Activated CD8-positive, alpha-beta memory T cell treated with anti-CD3 and anti-CD28 coated beads, Interleukin-2, amount 10 ng/mL, durations not matched to agents 7 days and 5 days (primary cell): ENCODE data around the gene ZNF665. TPM values are rescaled to one million over a fixed set of nuclear protein-coding genes. Genes with fewer than 3 reads are reported as not detected.

Source experiments
- ATAC-seq: fragments of 150-1000 bp; cut with Tn5 transposase; one replicate; pipeline ENCODE4 v1.10.0; 2021; ENCODE audit warnings: moderate library complexity
- CTCF ChIA-PET: fragments of 350-600 bp; sonication (Branson Sonifier 250); formaldehyde crosslinking; loops from one replicate; lab custom pipeline; 2021; ENCODE audit warnings: antibody characterized with exemption; lab: Charles Lee
- DNase-seq: peaks from one replicate; pipeline ENCODE4 v3.0.0-alpha.2; 2020
- H3K27ac Mint-ChIP-seq: one replicate; pipeline ENCODE4 v1.8.0; 2021; ENCODE audit warnings: mild to moderate bottlenecking, mixed read lengths
- H3K27me3 Mint-ChIP-seq: one replicate; pipeline ENCODE4 v1.8.0; 2021; ENCODE audit warnings: mixed read lengths
- H3K36me3 Mint-ChIP-seq: one replicate; pipeline ENCODE4 v1.8.0; 2021; ENCODE audit warnings: mild to moderate bottlenecking, mixed read lengths
- H3K4me1 Mint-ChIP-seq: one replicate; pipeline ENCODE4 v1.8.0; 2021; ENCODE audit warnings: mixed read lengths
- H3K4me3 Mint-ChIP-seq: one replicate; pipeline ENCODE4 v1.8.0; 2021; ENCODE audit warnings: mild to moderate bottlenecking, moderate library complexity, mixed read lengths
- H3K9me3 Mint-ChIP-seq: one replicate; pipeline ENCODE4 v1.8.0; 2022; ENCODE audit warnings: low read depth, mixed read lengths
- total RNA-seq, 2 experiments: library from RNA; stranded (reverse); gene quantifications; one replicate each; pipeline ENCODE4 v1.2.3, GENCODE V29; 2021

ZNF665 gene
- total RNA-seq, 2 experiments from 2014 or later = 2.9 to 6.0 TPM

- H3K27ac Mint-ChIP-seq = no peak overlapping the region
- no peaks in the 10 kb centered on the region for H3K27me3 Mint-ChIP-seq
- H3K4me1 Mint-ChIP-seq = no peaks in the 10 kb centered on the region
- H3K9me3 Mint-ChIP-seq = peaks cover 17% of the 10 kb centered on the region
- DNase-seq (no peak), ATAC-seq (no peak)
- H3K4me3 Mint-ChIP-seq = no peak overlapping the region
- CTCF ChIA-PET = no interaction called here
- peaks cover 44% of the 10 kb centered on the region for H3K36me3 Mint-ChIP-seq
Observed at GRCh38 chr19:53183146-53183764, 9.9 kb downstream of the ZNF665 start.

- H3K36me3 Mint-ChIP-seq = peaks cover 46% of the 10 kb centered on the region
- DNase-seq (no peak), ATAC-seq (no peak)
- H3K27me3 Mint-ChIP-seq = no peaks in the 10 kb centered on the region
- H3K4me1 Mint-ChIP-seq = no peaks in the 10 kb centered on the region
- H3K27ac Mint-ChIP-seq = no peak overlapping the region
- no peak overlapping the region for H3K4me3 Mint-ChIP-seq
- CTCF ChIA-PET = no interaction called here
- peaks cover 25% of the 10 kb centered on the region for H3K9me3 Mint-ChIP-seq
Observed at GRCh38 chr19:53182202-53182601, 11.0 kb downstream of the ZNF665 start.

- no peak for ATAC-seq
- Mint-ChIP-seq H3K4me3 (no peak overlapping the region), H3K36me3 (peaks cover 47% of the 10 kb centered on the region), H3K27ac (no peak overlapping the region), H3K4me1 (no peaks in the 10 kb centered on the region), H3K9me3 (peaks cover 39% of the 10 kb centered on the region), H3K27me3 (no peaks in the 10 kb centered on the region)
- DNase-seq = no peak
- CTCF ChIA-PET = no interaction called here
Observed at GRCh38 chr19:53177986-53178385, 15.2 kb downstream of the ZNF665 start.

- Mint-ChIP-seq H3K4me1 (no peaks in the 10 kb centered on the region), H3K4me3 (no peak overlapping the region), H3K27me3 (no peaks in the 10 kb centered on the region), H3K27ac (no peak overlapping the region), H3K36me3 (peaks cover 25% of the 10 kb centered on the region), H3K9me3 (peaks cover 38% of the 10 kb centered on the region)
- CTCF ChIA-PET = no interaction called here
- ATAC-seq (no peak), DNase-seq (no peak)
Observed at GRCh38 chr19:53172889-53173288, 20.3 kb downstream of the ZNF665 start.

GRCh38 chr19:53165691-53166091 is 27.5 kb downstream of the ZNF665 start:
- peaks cover 27% of the 10 kb centered on the region for H3K36me3 Mint-ChIP-seq
- H3K9me3 Mint-ChIP-seq = peaks cover 34% of the 10 kb centered on the region
- ATAC-seq (no peak), DNase-seq (no peak)
- H3K27ac Mint-ChIP-seq = no peak overlapping the region
- CTCF ChIA-PET = no interaction called here
- H3K4me3 Mint-ChIP-seq = no peak overlapping the region
- no peaks in the 10 kb centered on the region for H3K4me1 Mint-ChIP-seq
- H3K27me3 Mint-ChIP-seq = no peaks in the 10 kb centered on the region

GRCh38 chr19:53161123-53161522 is 32.0 kb downstream of the ZNF665 start:
- Mint-ChIP-seq H3K27me3 (no peaks in the 10 kb centered on the region), H3K9me3 (peaks cover 50% of the 10 kb centered on the region)

GRCh38 chr19:53160350-53160749 is 32.8 kb downstream of the ZNF665 start:
- no peak for DNase-seq
- no peak overlapping the region for H3K27ac Mint-ChIP-seq
- no peaks in the 10 kb centered on the region for H3K27me3 Mint-ChIP-seq
- no peak for ATAC-seq
- peaks cover 43% of the 10 kb centered on the region for H3K9me3 Mint-ChIP-seq
- peaks cover 47% of the 10 kb centered on the region for H3K36me3 Mint-ChIP-seq
- peaks cover 16% of the 10 kb centered on the region for H3K4me1 Mint-ChIP-seq
- H3K4me3 Mint-ChIP-seq = no peak overlapping the region
- CTCF ChIA-PET = no interaction called here

More at GRCh38 chr19:53161123-53161522, 32.0 kb downstream of the ZNF665 start:
- Mint-ChIP-seq H3K27ac (no peak overlapping the region), H3K4me3 (no peak overlapping the region), H3K4me1 (peaks cover 16% of the 10 kb centered on the region), H3K36me3 (peaks cover 49% of the 10 kb centered on the region)
- DNase-seq = no peak
- ATAC-seq = no peak
- CTCF ChIA-PET = no interaction called here

GRCh38 chr19:53158119-53158656 is 35.0 kb downstream of the ZNF665 start:
- CTCF ChIA-PET = interaction anchor here (1.3 kb wide), 1 partner anchor 56 kb away, joined by 3 read pairs; no protein-coding TSS in a partner anchor
- peaks cover 16% of the 10 kb centered on the region for H3K4me1 Mint-ChIP-seq
- peak; percentile 46 for DNase-seq
- no peaks in the 10 kb centered on the region for H3K27me3 Mint-ChIP-seq
- peak; percentile 24 for ATAC-seq
- peak overlapping the region; percentile 83 for H3K27ac Mint-ChIP-seq
- H3K4me3 Mint-ChIP-seq = peak overlapping the region; percentile 69
- H3K36me3 Mint-ChIP-seq = peaks cover 54% of the 10 kb centered on the region
- H3K9me3 Mint-ChIP-seq = peaks cover 35% of the 10 kb centered on the region

- peak overlapping the region; percentile 69 for H3K4me3 Mint-ChIP-seq
- ATAC-seq = no peak
- H3K9me3 Mint-ChIP-seq = peaks cover 36% of the 10 kb centered on the region
- H3K36me3 Mint-ChIP-seq = peaks cover 57% of the 10 kb centered on the region
- no peak for DNase-seq
- peak overlapping the region; percentile 24 for H3K27ac Mint-ChIP-seq
- CTCF ChIA-PET = no interaction called here
- no peaks in the 10 kb centered on the region for H3K27me3 Mint-ChIP-seq
- H3K4me1 Mint-ChIP-seq = peaks cover 16% of the 10 kb centered on the region
Observed at GRCh38 chr19:53157626-53158025, 35.5 kb downstream of the ZNF665 start.

- ATAC-seq = no peak
- no peaks in the 10 kb centered on the region for H3K27me3 Mint-ChIP-seq
- H3K36me3 Mint-ChIP-seq = peaks cover 60% of the 10 kb centered on the region
- no peak overlapping the region for H3K27ac Mint-ChIP-seq
- no peak for DNase-seq
- peaks cover 16% of the 10 kb centered on the region for H3K4me1 Mint-ChIP-seq
- peaks cover 38% of the 10 kb centered on the region for H3K9me3 Mint-ChIP-seq
- H3K4me3 Mint-ChIP-seq = peak overlapping the region; percentile 69
- CTCF ChIA-PET = no interaction called here
Observed at GRCh38 chr19:53156850-53157249, 36.3 kb downstream of the ZNF665 start.

- CTCF ChIA-PET = no interaction called here
- DNase-seq = no peak
- ATAC-seq = no peak
- Mint-ChIP-seq H3K36me3 (peaks cover 78% of the 10 kb centered on the region), H3K4me3 (no peak overlapping the region), H3K27me3 (no peaks in the 10 kb centered on the region), H3K27ac (no peak overlapping the region), H3K9me3 (peaks cover 40% of the 10 kb centered on the region), H3K4me1 (no peaks in the 10 kb centered on the region)
Observed at GRCh38 chr19:53147645-53148044, 45.5 kb downstream of the ZNF665 start.

GRCh38 chr19:53140351-53140750 is 52.8 kb downstream of the ZNF665 start:
- CTCF ChIA-PET = no interaction called here
- no peak for DNase-seq
- Mint-ChIP-seq H3K4me1 (no peaks in the 10 kb centered on the region), H3K27ac (no peak overlapping the region), H3K4me3 (no peak overlapping the region), H3K36me3 (peaks cover 50% of the 10 kb centered on the region), H3K27me3 (no peaks in the 10 kb centered on the region), H3K9me3 (peaks cover 51% of the 10 kb centered on the region)
- no peak for ATAC-seq

GRCh38 chr19:53136432-53136831 is 56.7 kb downstream of the ZNF665 start:
- no peak overlapping the region for H3K4me3 Mint-ChIP-seq
- DNase-seq = no peak
- H3K36me3 Mint-ChIP-seq = peaks cover 33% of the 10 kb centered on the region
- CTCF ChIA-PET = no interaction called here
- no peaks in the 10 kb centered on the region for H3K4me1 Mint-ChIP-seq
- H3K27me3 Mint-ChIP-seq = peaks cover 7% of the 10 kb centered on the region
- ATAC-seq = no peak
- no peak overlapping the region for H3K27ac Mint-ChIP-seq
- H3K9me3 Mint-ChIP-seq = peaks cover 43% of the 10 kb centered on the region
